CD4-positive, CD25-positive, alpha-beta regulatory T cell (primary cell): ENCODE results near the gene IQSEC1. TPM values are rescaled to one million over a fixed set of nuclear protein-coding genes. Genes with fewer than 3 reads are reported as not detected.
A peak's percentile ranks its signal among the peaks of the same experiment; 100 is the strongest.

Experiments used
- ATAC-seq, 2 donors: fragments of 150-1000 bp; cut with Tn5 transposase; one replicate each; pipeline ENCODE4 v1.10.0; 2021; ENCODE audit warnings: low read depth in 2 of 2, moderate number of reproducible peaks in 2 of 2, moderate library complexity in 1 of 2
- DNase-seq, 3 donors: peaks; one replicate each; pipeline versions ENCODE4 v3.0.0 to v3.0.0-alpha.2; 2012 to 2022; ENCODE audit warnings: mixed read lengths in 1 of 3
- H3K27ac ChIP-seq: one replicate; pipeline ENCODE4 v1.7.0; 2013; ENCODE audit warnings: mild to moderate bottlenecking, low read length; ENCODE audit not compliant: insufficient read depth, poor library complexity, severe bottlenecking
- H3K27me3 ChIP-seq: one replicate; pipeline ENCODE4 v1.7.0; 2013; ENCODE audit warnings: low read length; ENCODE audit not compliant: control insufficient read depth, insufficient read depth
- H3K36me3 ChIP-seq: one replicate; pipeline ENCODE4 v1.7.0; 2013; ENCODE audit warnings: mild to moderate bottlenecking, low read length, moderate library complexity; ENCODE audit not compliant: control insufficient read depth, insufficient read depth
- H3K4me1 ChIP-seq: 2 replicates; pipeline ENCODE4 v1.7.0; 2013; ENCODE audit warnings: mild to moderate bottlenecking, low read length; ENCODE audit not compliant: insufficient read depth, control insufficient read depth, poor library complexity, severe bottlenecking
- H3K4me3 ChIP-seq: one replicate; pipeline ENCODE4 v1.7.0; 2013; ENCODE audit warnings: low read depth, mild to moderate bottlenecking, low read length, moderate library complexity
- H3K9me3 ChIP-seq, 2 experiments: 1 replicate in 1 of 2; 2 replicates in 1 of 2; pipeline ENCODE4 v1.7.0; 2013; ENCODE audit warnings: low read length in 2 of 2, mild to moderate bottlenecking in 1 of 2, moderate library complexity in 1 of 2; ENCODE audit not compliant: control insufficient read depth in 2 of 2
- H3K27ac Mint-ChIP-seq, 3 donors: one replicate each; pipeline ENCODE4 v1.8.0; 2020 to 2022; ENCODE audit warnings: mild to moderate bottlenecking in 3 of 3, mixed read lengths in 3 of 3, moderate library complexity in 2 of 3
- H3K27me3 Mint-ChIP-seq: one replicate; pipeline ENCODE4 v1.8.0; 2022; ENCODE audit warnings: mild to moderate bottlenecking, mixed read lengths
- H3K36me3 Mint-ChIP-seq: one replicate; pipeline ENCODE4 v1.8.0; 2020; ENCODE audit warnings: mixed read lengths
- H3K4me1 Mint-ChIP-seq, 4 donors: one replicate each; pipeline ENCODE4 v1.8.0; 2020 to 2022; ENCODE audit warnings: mixed read lengths in 4 of 4, mild to moderate bottlenecking in 1 of 4
- H3K4me3 Mint-ChIP-seq, 4 donors: one replicate each; pipeline ENCODE4 v1.8.0; 2020 to 2022; ENCODE audit warnings: mild to moderate bottlenecking in 4 of 4, mixed read lengths in 4 of 4, moderate library complexity in 3 of 4
- H3K9me3 Mint-ChIP-seq, 7 donors: one replicate each; pipeline ENCODE4 v1.8.0; 2020 to 2022; ENCODE audit warnings: mixed read lengths in 7 of 7, mild to moderate bottlenecking in 3 of 7, moderate library complexity in 2 of 7
- polyA plus RNA-seq, 4 donors: library from polyadenylated mRNA; unstranded; fragments of 300-500 nt; fragmentation: Illumina TruSeq; gene quantifications; one replicate each; pipeline ENCODE4 v1.2.3, GENCODE V29; 2021
- total RNA-seq: library from RNA; stranded (reverse); gene quantifications from one replicate; pipeline ENCODE4 v1.2.3, GENCODE V29; 2022

The IQSEC1 gene
- total and polyA plus RNA-seq, 5 donors from 2014 or later: 17.7 to 131 (median 21.1) TPM

GRCh38 chr3:12982619-12983101, 90.6 kb downstream of the IQSEC1 start:
- Histone ChIP-seq H3K27ac (no peak overlapping the region), H3K4me3 (no peak overlapping the region), H3K36me3 (peaks cover 33% of the 10 kb centered on the region), H3K9me3 (no peaks in the 10 kb centered on the region), H3K4me1 (peaks cover 22% of the 10 kb centered on the region), H3K27me3 (no peaks in the 10 kb centered on the region)
- peaks cover 7% of the 10 kb centered on the region for H3K36me3 Mint-ChIP-seq
- DNase-seq: no peak
- peak overlapping the region in 1 of 3 donors; percentile 67 for H3K27ac Mint-ChIP-seq
- peaks cover 16 to 73% (median 28%) of the 10 kb centered on the region in 4 donors for H3K4me1 Mint-ChIP-seq
- ATAC-seq: no peak
- H3K4me3 Mint-ChIP-seq: peak overlapping the region in 1 of 4 donors; percentile 13
- no peaks in the 10 kb centered on the region for H3K27me3 Mint-ChIP-seq
- no peaks in the 10 kb centered on the region for H3K9me3 Mint-ChIP-seq

DNA sequence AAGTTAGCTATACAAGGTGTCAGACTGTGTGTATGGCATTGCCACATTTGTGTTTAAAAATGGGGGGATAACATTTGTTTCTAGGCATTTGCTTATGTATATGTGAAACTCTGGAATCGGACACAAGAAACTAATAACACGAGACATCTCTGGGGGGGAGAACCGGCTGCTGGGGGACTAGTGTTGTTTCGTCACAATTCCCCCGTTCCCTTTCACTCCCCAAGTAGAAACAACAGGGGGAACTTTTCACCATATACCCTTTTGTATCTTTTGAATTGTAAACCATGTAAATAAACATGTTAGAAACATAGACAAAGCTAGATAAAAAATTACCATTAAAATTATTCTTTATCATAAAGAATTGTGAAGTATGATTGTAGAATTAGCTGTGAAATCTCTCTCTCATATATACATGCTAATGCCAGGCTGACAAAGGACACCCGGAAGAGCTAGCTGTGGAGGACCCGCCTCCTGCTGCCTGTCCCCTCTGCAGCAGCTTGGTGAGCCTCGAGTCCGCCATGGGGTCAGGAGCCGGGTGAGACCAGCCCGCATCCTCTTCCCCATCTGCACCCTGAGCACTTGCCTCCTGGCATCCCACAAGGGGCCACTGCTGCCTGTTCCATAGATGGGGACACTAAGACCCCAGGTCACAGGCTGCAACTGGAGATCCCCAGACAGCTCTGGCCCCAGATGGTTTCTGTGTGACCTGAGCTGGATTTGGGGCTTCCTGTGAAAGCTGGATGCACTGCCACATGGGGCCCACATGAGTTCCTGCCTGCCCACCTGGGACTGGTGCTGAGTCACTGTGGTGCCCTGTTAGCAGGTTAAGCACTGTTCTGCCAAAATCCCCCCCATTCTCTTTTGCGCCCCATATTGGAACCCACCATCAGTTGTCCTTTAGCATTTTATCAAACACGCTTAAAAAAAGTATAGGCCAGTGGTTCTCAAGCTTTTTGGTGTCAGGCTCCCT, 91.6 kb downstream of the IQSEC1 start:
- ATAC-seq (no peak), DNase-seq (no peak)
- Mint-ChIP-seq H3K4me1 (peaks cover 15 to 73% (median 30%) of the 10 kb centered on the region in 4 donors), H3K27me3 (no peaks in the 10 kb centered on the region), H3K36me3 (peaks cover 5% of the 10 kb centered on the region), H3K27ac (peak overlapping the region; percentile 37 to 67 (median 57)), H3K9me3 (no peaks in the 10 kb centered on the region), H3K4me3 (no peak overlapping the region)
- peaks cover 16% of the 10 kb centered on the region for H3K4me1 ChIP-seq
- H3K9me3 ChIP-seq: no peaks in the 10 kb centered on the region
- H3K4me3 ChIP-seq: no peak overlapping the region
- H3K27me3 ChIP-seq: no peaks in the 10 kb centered on the region
- H3K36me3 ChIP-seq: peaks cover 37% of the 10 kb centered on the region
- no peak overlapping the region for H3K27ac ChIP-seq

- Histone ChIP-seq H3K27me3 (no peaks in the 10 kb centered on the region), H3K36me3 (peaks cover 32% of the 10 kb centered on the region), H3K4me1 (peaks cover 16% of the 10 kb centered on the region), H3K9me3 (no peaks in the 10 kb centered on the region), H3K27ac (no peak overlapping the region), H3K4me3 (no peak overlapping the region)
- Mint-ChIP-seq H3K9me3 (no peaks in the 10 kb centered on the region), H3K27ac (peak overlapping the region; percentile 37 to 57 (median 43)), H3K27me3 (no peaks in the 10 kb centered on the region), H3K4me3 (no peak overlapping the region), H3K36me3 (peaks cover 7% of the 10 kb centered on the region), H3K4me1 (peaks cover 15 to 73% (median 30%) of the 10 kb centered on the region in 4 donors)
- ATAC-seq (no peak), DNase-seq (no peak)
Measured at GRCh38 chr3:12980596-12981290, 92.5 kb downstream of the IQSEC1 start.

DNA sequence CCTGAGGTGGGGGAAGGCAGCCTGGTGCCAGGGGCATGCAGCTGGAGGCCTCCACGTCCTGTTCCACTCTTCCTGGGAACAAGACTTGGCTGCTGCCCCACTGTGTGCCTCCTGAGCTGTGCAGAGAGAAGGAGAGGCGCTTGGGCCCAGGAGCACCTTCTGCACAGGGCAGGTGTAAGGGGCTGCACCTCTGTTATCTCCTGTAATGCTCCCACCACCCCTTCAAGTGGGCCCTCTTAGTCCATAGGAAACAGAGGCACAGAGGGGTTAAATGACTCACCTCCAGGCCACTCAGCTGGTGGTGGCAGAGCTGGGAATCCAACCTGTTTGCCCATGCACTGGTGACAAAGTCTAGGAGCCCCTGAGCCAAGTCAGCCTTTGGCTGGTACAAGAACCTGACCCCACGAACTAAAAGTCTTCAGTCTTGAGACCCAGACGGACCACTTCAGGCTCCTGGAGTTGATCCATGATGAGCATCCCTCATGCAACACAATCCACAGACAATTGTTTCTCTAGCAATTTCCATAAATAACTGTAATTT, 93.2 kb downstream of the IQSEC1 start:
- no peaks in the 10 kb centered on the region for H3K9me3 Mint-ChIP-seq
- Histone ChIP-seq H3K27ac (no peak overlapping the region), H3K27me3 (no peaks in the 10 kb centered on the region), H3K9me3 (no peaks in the 10 kb centered on the region), H3K36me3 (peaks cover 31% of the 10 kb centered on the region), H3K4me1 (peaks cover 13% of the 10 kb centered on the region), H3K4me3 (no peak overlapping the region)
- no peak overlapping the region for H3K4me3 Mint-ChIP-seq
- no peak for DNase-seq
- peaks cover 7% of the 10 kb centered on the region for H3K36me3 Mint-ChIP-seq
- H3K27ac Mint-ChIP-seq: peak overlapping the region in 1 of 3 donors; percentile 52
- H3K27me3 Mint-ChIP-seq: no peaks in the 10 kb centered on the region
- H3K4me1 Mint-ChIP-seq: peaks cover 15 to 76% (median 32%) of the 10 kb centered on the region in 4 donors
- no peak for ATAC-seq

- no peaks in the 10 kb centered on the region for H3K9me3 Mint-ChIP-seq
- H3K4me3 Mint-ChIP-seq: no peak overlapping the region
- peaks cover 10% of the 10 kb centered on the region for H3K4me1 ChIP-seq
- peaks cover 12 to 76% (median 30%) of the 10 kb centered on the region in 4 donors for H3K4me1 Mint-ChIP-seq
- H3K36me3 ChIP-seq: peaks cover 36% of the 10 kb centered on the region
- H3K27me3 Mint-ChIP-seq: no peaks in the 10 kb centered on the region
- ATAC-seq (no peak), DNase-seq (no peak)
- no peaks in the 10 kb centered on the region for H3K27me3 ChIP-seq
- H3K36me3 Mint-ChIP-seq: peaks cover 7% of the 10 kb centered on the region
- no peak overlapping the region for H3K4me3 ChIP-seq
- no peak overlapping the region for H3K27ac ChIP-seq
- H3K27ac Mint-ChIP-seq: peak overlapping the region in 1 of 3 donors; percentile 23
- H3K9me3 ChIP-seq: no peaks in the 10 kb centered on the region
Measured at GRCh38 chr3:12979151-12979946, 93.9 kb downstream of the IQSEC1 start.

DNA sequence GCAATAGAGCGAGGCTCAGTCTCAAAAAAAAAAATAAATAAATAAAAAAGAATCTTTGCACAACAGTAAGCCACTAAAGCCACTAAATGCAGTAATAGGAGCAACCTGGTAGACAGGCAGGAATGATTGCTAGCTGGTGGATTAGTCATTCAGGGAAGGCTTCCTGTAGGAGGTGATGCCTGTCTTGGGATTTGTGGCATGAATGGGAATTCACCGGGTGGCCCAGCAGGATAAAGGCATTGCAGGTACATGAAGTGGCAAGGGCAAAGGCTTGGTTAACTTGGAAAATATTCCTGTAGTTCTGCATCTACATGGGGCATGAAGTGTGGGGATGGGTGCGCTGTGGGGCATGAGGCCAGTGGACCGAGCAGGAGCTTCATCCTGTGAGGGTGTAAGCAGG, 94.5 kb downstream of the IQSEC1 start:
- peaks cover 7% of the 10 kb centered on the region for H3K36me3 Mint-ChIP-seq
- ATAC-seq (no peak), DNase-seq (no peak)
- H3K27me3 Mint-ChIP-seq: no peaks in the 10 kb centered on the region
- Histone ChIP-seq H3K9me3 (no peaks in the 10 kb centered on the region), H3K27ac (no peak overlapping the region), H3K36me3 (peaks cover 38% of the 10 kb centered on the region), H3K4me3 (no peak overlapping the region), H3K4me1 (peaks cover 4% of the 10 kb centered on the region), H3K27me3 (no peaks in the 10 kb centered on the region)
- H3K27ac Mint-ChIP-seq: no peak overlapping the region
- peaks cover 8 to 70% (median 29%) of the 10 kb centered on the region in 4 donors for H3K4me1 Mint-ChIP-seq
- no peaks in the 10 kb centered on the region for H3K9me3 Mint-ChIP-seq
- no peak overlapping the region for H3K4me3 Mint-ChIP-seq
